GM19023 (cell line): Measurements from ENCODE around the gene MMRN2.
A peak's percentile ranks its signal among the peaks of the same experiment; 100 is the strongest.

Experiments used
- ATAC-seq: cut with Tn5 transposase; IDR thresholded peaks from one replicate; pipeline ENCODE4 v1.9.1; 2021; ENCODE audit warnings: mild to moderate bottlenecking, moderate library complexity; ENCODE audit not compliant: unreplicated experiment

MMRN2 gene

DNA sequence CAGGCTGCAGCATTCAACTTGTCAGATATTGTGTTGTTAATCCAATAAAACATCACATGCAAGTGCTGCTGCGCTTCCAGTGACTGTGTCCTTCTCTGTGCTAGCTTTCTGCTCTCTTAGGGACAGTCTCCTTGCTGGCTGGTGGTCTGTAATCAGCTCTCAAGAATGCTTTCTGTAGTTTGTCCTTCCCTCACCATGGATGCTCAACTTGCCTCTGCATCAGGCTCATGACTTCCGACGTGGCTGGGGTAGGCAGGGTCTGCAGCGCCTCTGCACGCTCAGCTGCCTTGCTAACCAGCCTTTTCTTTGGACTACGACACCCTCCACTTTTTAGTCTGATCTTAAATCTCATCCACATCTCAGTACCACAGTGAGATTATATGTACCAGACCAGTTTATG, 58.3 kb downstream of the MMRN2 start:
- ATAC-seq: no peak

DNA sequence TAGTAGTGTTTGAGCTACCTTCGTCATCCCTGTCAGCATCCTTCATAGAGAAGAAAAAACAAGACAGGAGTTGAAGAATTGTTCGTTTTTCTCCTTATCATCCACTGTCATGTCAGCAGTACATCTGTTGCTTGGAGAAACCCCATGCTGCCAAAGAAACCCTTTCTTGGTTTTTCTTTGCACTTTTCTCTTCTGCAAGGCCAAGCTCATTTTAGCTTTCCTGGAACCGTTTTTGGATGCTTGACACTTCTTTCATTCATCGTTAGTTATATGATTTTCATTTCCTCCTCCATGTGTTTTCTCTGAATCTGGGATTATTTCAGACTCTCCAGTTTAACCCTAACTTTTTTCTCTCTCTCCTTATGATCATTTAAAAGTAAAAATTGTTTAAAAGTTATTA, 58.9 kb downstream of the MMRN2 start:
- no peak for ATAC-seq

DNA sequence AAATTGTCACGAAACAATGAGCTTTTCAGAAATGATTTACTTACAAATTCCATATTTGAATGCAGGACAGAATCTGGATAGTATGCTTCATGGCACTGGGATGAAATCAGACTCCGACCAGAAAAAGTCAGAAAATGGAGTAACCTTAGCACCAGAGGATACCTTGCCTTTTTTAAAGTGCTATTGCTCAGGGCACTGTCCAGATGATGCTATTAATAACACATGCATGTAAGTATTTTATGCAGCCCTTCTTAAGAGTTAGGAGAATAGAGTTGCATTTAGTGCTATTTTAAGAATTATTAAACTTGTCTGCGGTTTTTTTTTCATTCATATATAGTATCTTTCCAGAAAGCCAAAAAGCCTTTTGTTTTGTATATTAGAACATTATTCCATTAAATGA, 67.4 kb downstream of the MMRN2 start:
- ATAC-seq: no peak

DNA sequence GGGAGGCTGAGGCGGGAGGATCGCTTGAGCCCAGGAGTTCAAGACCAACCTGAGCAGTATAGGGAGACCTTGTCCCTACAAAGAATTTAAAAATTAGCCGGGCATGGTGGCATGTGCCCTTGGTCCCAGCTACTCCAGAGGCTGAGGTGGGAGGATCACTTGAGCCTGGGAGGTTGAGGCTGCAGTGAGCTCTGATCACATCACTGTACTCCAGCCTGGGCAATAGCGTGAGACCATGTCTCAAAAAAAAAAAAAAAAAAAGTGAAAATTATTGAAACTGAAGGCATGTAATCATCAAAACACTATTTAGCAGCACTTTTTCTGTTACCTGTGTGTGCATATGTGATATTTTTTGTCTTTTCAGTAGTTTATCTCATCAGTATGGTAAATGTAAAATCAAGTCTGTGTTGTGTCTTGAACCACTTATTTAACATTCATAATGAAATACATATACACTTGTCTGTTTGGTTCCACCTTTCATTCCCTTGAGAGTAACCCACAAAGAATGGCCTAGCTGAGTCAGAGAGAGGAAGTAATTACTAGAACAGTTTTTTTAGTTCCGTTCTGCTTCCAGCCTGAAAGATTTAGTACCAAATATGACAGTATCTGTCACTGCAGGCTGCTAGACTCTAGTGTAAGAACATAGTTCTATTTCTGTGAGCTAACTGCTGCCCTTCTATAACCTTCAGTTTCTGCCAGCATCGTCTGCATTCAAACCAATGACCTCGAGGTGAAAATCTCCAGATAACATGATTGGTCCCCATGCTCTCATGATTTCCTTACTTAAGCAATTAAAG, 68.6 kb downstream of the MMRN2 start:
- ATAC-seq: peak; percentile 97
